ENCODE measurements around the gene MBD3L5.
A peak's percentile ranks its signal among the peaks of the same experiment; 100 is the strongest.
"Not testable (repeated sequence)": the region's sequence is repeated elsewhere in the genome, so short reads cannot be mapped to it uniquely, and the experiment has no call there.

Gene MBD3L5

GRCh38 chr19:7030278-7030677 is at the start of gene MBD3L5:
TSS of gene MBD3L5 (plus strand) at chr19:7030578. CDS start at chr19:7030612, 34 bp downstream.
- not testable (repeated sequence) for DNase-seq

- no peak for DNase-seq
Observed at GRCh38 chr19:6983448-6983847, 46.9 kb upstream of the MBD3L5 start.

- DNase-seq, result no peak
Observed at GRCh38 chr19:6987850-6988249, 42.5 kb upstream of the MBD3L5 start.

GRCh38 chr19:6988257-6988656 is 42.1 kb upstream of the MBD3L5 start:
- no peak for DNase-seq

GRCh38 chr19:6995054-6995453 is 35.3 kb upstream of the MBD3L5 start:
- DNase-seq, result no peak

- no peak for DNase-seq
Observed at GRCh38 chr19:6996810-6997209, 33.6 kb upstream of the MBD3L5 start.

GRCh38 chr19:6997679-6998445 is 32.5 kb upstream of the MBD3L5 start:
- DNase-seq, result no peak

- no peak for DNase-seq
Observed at GRCh38 chr19:6999933-7000332, 30.4 kb upstream of the MBD3L5 start.

- no peak for DNase-seq
Observed at GRCh38 chr19:7000333-7000732, 30.0 kb upstream of the MBD3L5 start.

- DNase-seq, result no peak
Observed at GRCh38 chr19:7000816-7001215, 29.6 kb upstream of the MBD3L5 start.

- peak; percentile 25 for DNase-seq
Observed at GRCh38 chr19:7004313-7004931, 26.0 kb upstream of the MBD3L5 start.

- DNase-seq, result no peak
Observed at GRCh38 chr19:7006135-7006704, 24.2 kb upstream of the MBD3L5 start.

- no peak for DNase-seq
Observed at GRCh38 chr19:7007859-7008258, 22.5 kb upstream of the MBD3L5 start.

- no peak for DNase-seq
Observed at GRCh38 chr19:7010722-7011593, 19.4 kb upstream of the MBD3L5 start.

GRCh38 chr19:7013678-7014077 is 16.7 kb upstream of the MBD3L5 start:
- no peak for DNase-seq

GRCh38 chr19:7018828-7019227 is 11.6 kb upstream of the MBD3L5 start:
- DNase-seq, result no peak

GRCh38 chr19:7021331-7021730 is 9.0 kb upstream of the MBD3L5 start, which contains the start of gene MBD3L2B:
TSS of gene MBD3L2B (minus strand) at chr19:7021431. CDS start at chr19:7021397, 34 bp downstream.
- not testable (repeated sequence) for DNase-seq

GRCh38 chr19:7028790-7029189 is 1.6 kb upstream of the MBD3L5 start:
- DNase-seq, result not testable (repeated sequence)

- DNase-seq, result not testable (repeated sequence)
Observed at GRCh38 chr19:7040079-7040478, 9.7 kb downstream of the MBD3L5 start, which contains the start of gene MBD3L4. TSS of gene MBD3L4 (minus strand) at chr19:7040179. CDS start at chr19:7040144, 35 bp downstream.

- DNase-seq, result not testable (repeated sequence)
Observed at GRCh38 chr19:7041563-7041962, 11.2 kb downstream of the MBD3L5 start.

GRCh38 chr19:7049021-7049420 is 18.6 kb downstream of the MBD3L5 start, which contains the start of gene MBD3L2:
TSS of gene MBD3L2 (plus strand) at chr19:7049321. CDS start at chr19:7049374, 53 bp downstream.
- DNase-seq, result not testable (repeated sequence)

- not testable (repeated sequence) for DNase-seq
Observed at GRCh38 chr19:7051421-7051820, 21.0 kb downstream of the MBD3L5 start.

GRCh38 chr19:7052896-7053295 is 22.5 kb downstream of the MBD3L5 start:
- peak; percentile 4 for DNase-seq

All from eye (tissue), 1 donor.